SK-N-SH (cell line): ENCODE data around the gene UBE2D2. TPM values are rescaled to one million over a fixed set of nuclear protein-coding genes. Genes with fewer than 3 reads are reported as not detected.
"Not testable (repeated sequence)": the region's sequence is repeated elsewhere in the genome, so short reads cannot be mapped to it uniquely, and the experiment has no call there.

Experiments used
- CTCF ChIA-PET: fragments of 300-600, 350-600 bp; formaldehyde crosslinking; extraction: SDS; loops from one replicate; lab custom pipeline; 2021; lab: Yijun Ruan, JAX
- POLR2A ChIA-PET: fragments of 350-600 bp; sonication (Branson Sonifier 250); formaldehyde crosslinking; extraction: SDS; loops from one replicate; lab custom pipeline; 2020; ENCODE audit warnings: antibody characterized with exemption, inconsistent platforms; lab: Yijun Ruan, JAX
- DNase-seq: peaks from one replicate; pipeline ENCODE4 v3.0.0; 2012
- H2AFZ ChIP-seq: fragments of 200-600 bp; sonication (generic); 2 replicates; pipeline ENCODE4 v1.8.1; 2016; ENCODE audit warnings: antibody characterized with exemption, mild to moderate bottlenecking, low read depth
- H3F3A ChIP-seq: fragments of 200-600 bp; sonication (generic); replicated peaks from 2 replicates; pipeline ENCODE3; 2016; ENCODE audit warnings: antibody characterized with exemption, mild to moderate bottlenecking; ENCODE audit not compliant: insufficient read depth
- H3K27ac ChIP-seq, 2 experiments: fragments of 200-500 bp in 1 of 2; fragments of 200-600 bp in 1 of 2; sonication (Bioruptor generic) in 1 of 2; sonication (generic), shearing (Covaris generic) in 1 of 2; 2 replicates each; pipeline versions ENCODE4 v1.5.1 to v1.6.1; 2014 to 2016; ENCODE audit warnings: low read depth in 2 of 2, inconsistent platforms in 1 of 2, low read length in 1 of 2, mild to moderate bottlenecking in 1 of 2, mixed read lengths in 1 of 2
- H3K27me3 ChIP-seq: fragments of 200-600 bp; sonication (generic), shearing (Covaris generic); 2 replicates; pipeline ENCODE4 v1.6.1; 2016; ENCODE audit warnings: mixed run types; ENCODE audit not compliant: insufficient read depth
- H3K36me3 ChIP-seq, 2 experiments: fragments of 200-500 bp in 1 of 2; fragments of 200-600 bp in 1 of 2; sonication (Bioruptor generic) in 1 of 2; sonication (generic) in 1 of 2; replicated peaks in 1 of 2; 2 replicates each; pipeline versions ENCODE3 to v1.5.1; 2014 to 2016; ENCODE audit warnings: low read length in 1 of 2, mild to moderate bottlenecking in 1 of 2; ENCODE audit not compliant: insufficient read depth in 2 of 2, control insufficient read depth in 1 of 2
- H3K4me1 ChIP-seq, 2 experiments: fragments of 200-500 bp in 1 of 2; fragments of 200-600 bp in 1 of 2; sonication (Bioruptor generic) in 1 of 2; sonication (generic), shearing (Covaris generic) in 1 of 2; 2 replicates each; pipeline versions ENCODE4 v1.5.1 to v1.6.1; 2014 to 2016; ENCODE audit warnings: low read depth in 1 of 2, low read length in 1 of 2, mixed run types in 1 of 2; ENCODE audit not compliant: insufficient read depth in 2 of 2, control insufficient read depth in 1 of 2
- H3K4me2 ChIP-seq: fragments of 200-600 bp; sonication (generic), shearing (Covaris generic); 2 replicates; pipeline ENCODE4 v1.6.1; 2017; ENCODE audit warnings: mixed run types
- H3K4me3 ChIP-seq, 2 experiments: fragments of 200-500 bp in 1 of 2; fragments of 200-600 bp in 1 of 2; sonication (Bioruptor generic) in 1 of 2; sonication (generic), shearing (Covaris generic) in 1 of 2; 2 replicates each; pipeline versions ENCODE4 v1.5.1 to v1.8.1; 2014 to 2016; ENCODE audit warnings: low read depth in 2 of 2, inconsistent platforms in 1 of 2, low read length in 1 of 2, mild to moderate bottlenecking in 1 of 2, mixed read lengths in 1 of 2, moderate library complexity in 1 of 2
- H3K79me2 ChIP-seq: fragments of 200-600 bp; sonication (generic); 2 replicates; pipeline ENCODE4 v1.8.1; 2017; ENCODE audit warnings: mild to moderate bottlenecking; ENCODE audit not compliant: insufficient read depth
- H3K9ac ChIP-seq: fragments of 200-600 bp; sonication (generic); 2 replicates; pipeline ENCODE4 v1.6.1; 2017; ENCODE audit warnings: mixed run types
- H3K9me2 ChIP-seq: fragments of 200-600 bp; sonication (generic); 2 replicates; pipeline ENCODE4 v1.6.1; 2017; ENCODE audit warnings: mixed run types
- H3K9me3 ChIP-seq: fragments of 200-600 bp; sonication (generic); 2 replicates; pipeline ENCODE4 v1.6.1; 2017; ENCODE audit warnings: mixed run types, mild to moderate bottlenecking, moderate library complexity
- H4K20me1 ChIP-seq: fragments of 200-600 bp; sonication (generic); 2 replicates; pipeline ENCODE4 v1.6.1; 2017; ENCODE audit warnings: mild to moderate bottlenecking, mixed run types; ENCODE audit not compliant: insufficient read depth
- EP300 ChIP-seq, 2 experiments: IDR thresholded peaks; 2 replicates each; pipeline versions ENCODE4 v1.4.0 to v1.6.1; 2012; ENCODE audit warnings: borderline replicate concordance in 1 of 2, low read depth in 1 of 2, low read length in 1 of 2
- FOXJ3 ChIP-seq: sonication (generic); formaldehyde crosslinking; IDR thresholded peaks from 2 replicates; pipeline ENCODE4 v1.5.1; 2020; ENCODE audit warnings: mild to moderate bottlenecking, missing genetic modification reagents
- GATA2 ChIP-seq: sonication (generic); formaldehyde crosslinking; IDR thresholded peaks from 2 replicates; pipeline ENCODE4 v1.5.0; 2020; ENCODE audit warnings: mild to moderate bottlenecking, missing genetic modification reagents
- MXI1 ChIP-seq: IDR thresholded peaks from 2 replicates; pipeline ENCODE4 v1.6.1; 2012; ENCODE audit warnings: mild to moderate bottlenecking, low read depth, low read length, improper control_type of control experiment
- POLR2AphosphoS5 ChIP-seq: IDR thresholded peaks from 2 replicates; pipeline ENCODE4 v1.6.1; 2012; ENCODE audit warnings: low read depth, low read length
- RAD21 ChIP-seq: IDR thresholded peaks from 2 replicates; pipeline ENCODE4 v1.6.1; 2012; ENCODE audit warnings: mild to moderate bottlenecking, low read length
- RCOR1 ChIP-seq: fragments of 150-350 bp; IDR thresholded peaks from 2 replicates; pipeline ENCODE4 v1.6.1; 2017; ENCODE audit warnings: antibody characterized with exemption, low read length
- RFX5 ChIP-seq: IDR thresholded peaks from 2 replicates; pipeline ENCODE4 v1.6.1; 2012; ENCODE audit warnings: mild to moderate bottlenecking, improper control_type of control experiment, low read length
- RXRA ChIP-seq: IDR thresholded peaks from 2 replicates; pipeline ENCODE4 v1.4.0; 2012; ENCODE audit warnings: low read depth, mild to moderate bottlenecking, borderline replicate concordance
- TCF12 ChIP-seq: IDR thresholded peaks from 2 replicates; pipeline ENCODE4 v1.4.0; 2012
- WGBS: methylation state at CpG from one replicate; pipeline ENCODE4 v1.1.6; 2017; ENCODE audit warnings: low lambda C conversion rate; 5-methylcytosine and 5-hydroxymethylcytosine counted together
- polyA plus RNA-seq, 3 experiments: library from polyadenylated mRNA; depleted of rRNA; stranded (reverse); fragments of >200 nt; gene quantifications; 2 replicates each; pipeline ENCODE4 v1.2.3, GENCODE V29; 2012
- TF ChIP-seq, protein P1 (sequence below): IDR thresholded peaks from 2 replicates; pipeline ENCODE4; 2012

UBE2D2 gene
- polyA plus RNA-seq, 1 of the 3 experiments (the other 2 are of a cell fraction), result 24.5 TPM

DNA sequence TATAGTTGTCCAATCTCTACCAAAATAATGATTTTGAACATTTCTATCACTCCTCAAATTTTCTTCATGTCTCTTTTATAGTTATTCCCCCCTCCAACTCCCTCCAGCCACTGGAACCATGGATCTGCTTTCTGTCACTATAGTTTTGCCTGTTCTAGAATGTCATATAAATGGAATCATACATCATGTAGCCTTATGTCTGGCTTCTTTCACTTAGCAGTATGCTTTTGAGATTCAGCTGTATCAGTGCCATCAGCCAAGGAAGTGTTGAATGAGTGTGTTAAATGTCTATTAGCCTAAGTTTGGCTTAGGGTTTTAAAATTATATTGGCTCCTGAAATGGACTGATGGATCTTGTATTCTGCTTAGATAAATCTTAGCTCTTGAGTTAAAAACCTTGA, 36.0 kb downstream of the UBE2D2 start:
- CTCF ChIA-PET, result interaction anchor here (2.0 to 4.5 kb wide), 2 partner anchors 37 to 168 kb away, joined by 8 to 19 read pairs; no protein-coding TSS in a partner anchor
- no peak overlapping the region for H3K9ac ChIP-seq
- no peak overlapping the region for H2AFZ ChIP-seq
- peaks cover 99% of the 10 kb centered on the region for H3K79me2 ChIP-seq
- TF ChIP-seq RCOR1, result peak; percentile 85; the same call in 1 of the 2 replicates
- peak; percentile 18; the same call in 1 of the 2 replicates for TF ChIP-seq POLR2AphosphoS5
- peak in 1 of 2 experiments; percentile 93; a peak in 2 of 4 replicates for TF ChIP-seq EP300 (IDR thresholded peaks at IDR 0.05; ENCODE audit: borderline replicate concordance in 1 of 2, low read depth in 1 of 2, low read length in 1 of 2)
- peak; percentile 64; the same call in 1 of the 2 replicates for TF ChIP-seq FOXJ3 (CRISPR knock-in tag)
- no peak for TF ChIP-seq RAD21
- TF ChIP-seq, protein P1, sequence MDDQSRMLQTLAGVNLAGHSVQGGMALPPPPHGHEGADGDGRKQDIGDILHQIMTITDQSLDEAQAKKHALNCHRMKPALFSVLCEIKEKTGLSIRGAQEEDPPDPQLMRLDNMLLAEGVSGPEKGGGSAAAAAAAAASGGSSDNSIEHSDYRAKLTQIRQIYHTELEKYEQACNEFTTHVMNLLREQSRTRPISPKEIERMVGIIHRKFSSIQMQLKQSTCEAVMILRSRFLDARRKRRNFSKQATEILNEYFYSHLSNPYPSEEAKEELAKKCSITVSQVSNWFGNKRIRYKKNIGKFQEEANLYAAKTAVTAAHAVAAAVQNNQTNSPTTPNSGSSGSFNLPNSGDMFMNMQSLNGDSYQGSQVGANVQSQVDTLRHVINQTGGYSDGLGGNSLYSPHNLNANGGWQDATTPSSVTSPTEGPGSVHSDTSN, result peak; percentile 62
- TF ChIP-seq RFX5, result no peak
- no peak for TF ChIP-seq RXRA
- 0 out of 2 replicates have a peak, but pooled peaks have one; percentile 36 for TF ChIP-seq MXI1
- TF ChIP-seq TCF12, result peak; percentile 78
- TF ChIP-seq GATA2, result peak; percentile 91
- peaks cover 84% of the 10 kb centered on the region for H4K20me1 ChIP-seq
- no peaks in the 10 kb centered on the region for H3K9me2 ChIP-seq
- H3K4me3 ChIP-seq, result no peak overlapping the region
- no peak overlapping the region for H3K4me2 ChIP-seq
- no peaks in the 10 kb centered on the region for H3K9me3 ChIP-seq
- H3F3A ChIP-seq, result peaks cover 35% of the 10 kb centered on the region
- peak overlapping the region in 1 of 2 experiments; percentile 11; a peak in 1 of 4 replicates for H3K27ac ChIP-seq
- peaks cover 0 to 46% of the 10 kb centered on the region in 2 experiments for H3K36me3 ChIP-seq
- H3K4me1 ChIP-seq, result peaks cover 0 to 8% of the 10 kb centered on the region in 2 experiments; a peak in 1 of 4 replicates
- DNase-seq, result peak; percentile 50
- no peaks in the 10 kb centered on the region for H3K27me3 ChIP-seq
- POLR2A ChIA-PET, result no interaction called here

DNA sequence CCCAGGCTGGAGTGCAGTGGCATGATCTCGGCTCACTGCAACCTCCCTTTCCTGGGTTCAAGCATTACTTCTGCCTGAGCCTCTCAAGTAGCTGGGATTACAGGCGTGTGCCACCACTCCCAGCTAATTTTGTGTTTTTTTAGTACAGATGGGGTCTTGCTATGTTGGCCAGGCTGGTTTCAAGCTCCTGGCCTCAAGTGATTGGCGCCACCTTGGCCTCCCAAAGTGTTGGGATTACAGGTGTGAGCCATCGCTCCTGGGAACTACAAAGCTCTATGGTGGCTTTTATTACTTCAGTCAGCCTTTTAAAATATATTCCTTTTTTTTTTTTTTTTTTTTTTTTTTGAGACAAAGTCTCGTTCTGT, 37.4 kb downstream of the UBE2D2 start:
- WGBS, result 93% methylated on average over 5 of the region's 5 CpGs
- Histone ChIP-seq H3K79me2 (peaks cover 100% of the 10 kb centered on the region), H4K20me1 (peaks cover 73% of the 10 kb centered on the region), H3K36me3 (peaks cover 4 to 61% of the 10 kb centered on the region in 2 experiments), H3F3A (peaks cover 28% of the 10 kb centered on the region)
- H3K9me3 ChIP-seq, H3K4me3 ChIP-seq, H3K27ac ChIP-seq, H3K27me3 ChIP-seq, H3K9ac ChIP-seq, H3K9me2 ChIP-seq, DNase-seq, H3K4me1 ChIP-seq, H3K4me2 ChIP-seq, H2AFZ ChIP-seq: not testable (repeated sequence)
- ChIA-PET POLR2A (interaction anchor here (0.6 kb wide), 1 partner anchor 62 kb away, joined by 5 read pairs; no protein-coding TSS in a partner anchor), CTCF (interaction anchor here (2.0 to 4.5 kb wide), 2 partner anchors 36 to 167 kb away, joined by 8 to 19 read pairs; no protein-coding TSS in a partner anchor)
